ENCODE measurements around the gene ADSS1. TPM values are rescaled to one million over a fixed set of nuclear protein-coding genes. Genes with fewer than 3 reads are reported as not detected.

The ADSS1 gene
- total RNA-seq, 1 experiment from 2014 or later, result 9.9 TPM

- H3K9me3 ChIP-seq (ENCODE audit: control insufficient read depth in 1 of 2, insufficient read depth in 1 of 2, low read depth in 1 of 2, low read length in 2 of 2), result no peaks in the 10 kb centered on the region
- BruUV-seq (replicated peaks), result TSS peak; percentile 41
- ChIA-PET RAD21 (ENCODE audit: low non-redundant PET in 1 of 2, low total read pairs in 2 of 2, uncharacterized antibody in 2 of 2, unreplicated experiment in 2 of 2) (no interaction called here), CTCF (interaction anchor here (0.6 to 1.6 kb wide), 7 partner anchors 9 to 500 kb away, joined by 3 to 5 read pairs (median 4); partner anchors contain the start of gene SIVA1), POLR2A (interaction anchor here (0.8 to 1.2 kb wide), 2 partner anchors 28 to 48 kb away, joined by 3 to 5 read pairs; partner anchors contain the start of gene SIVA1)
- H4K20me1 ChIP-seq (ENCODE audit: insufficient read depth), result no peaks in the 10 kb centered on the region
- peak overlapping the region; percentile 98 for H3K4me2 ChIP-seq (ENCODE audit: low read length)
- H3K27me3 ChIP-seq (ENCODE audit: insufficient read depth, low read length), result no peaks in the 10 kb centered on the region
- 0 out of 2 replicates have a peak, but pooled peaks have one; percentile 16 for TF ChIP-seq POLR2AphosphoS5 (IDR thresholded peaks at IDR 0.05; ENCODE audit: low read depth, low read length)
- no peak for TF ChIP-seq ZFX (IDR thresholded peaks at IDR 0.05)
- TF ChIP-seq CTCF (IDR thresholded peaks at IDR 0.05 in 2 of 3, conservative IDR thresholded peaks at IDR 0.05 in 1 of 3; ENCODE audit: borderline replicate concordance in 1 of 3, insufficient read depth in 1 of 3, low read depth in 2 of 3, low read length in 2 of 3), result peak in 2 of 3 experiments; percentile 33 to 38; a peak in 4 of 6 replicates
- H3K9ac ChIP-seq (ENCODE audit: low read length), result peak overlapping the region; percentile 71
- ATAC-seq, result peak; percentile 53
- peak overlapping the region; percentile 54 to 76 for H3K4me3 ChIP-seq (replicated peaks in 1 of 2; ENCODE audit: low read depth in 1 of 2, low read length in 2 of 2)
- no peaks in the 10 kb centered on the region for H3K9me2 ChIP-seq (ENCODE audit: insufficient read depth)
- peak overlapping the region; percentile 68; the same call in 1 of the 2 replicates for H3K27ac ChIP-seq (ENCODE audit: low read depth, low read length)
- intact Hi-C loops (cut with micrococcal nuclease), result no loop called here
- no peak overlapping the region for H2AFZ ChIP-seq (ENCODE audit: low read depth, low read length, poor library complexity, severe bottlenecking)
- H3K36me3 ChIP-seq (ENCODE audit: control insufficient read depth in 1 of 2, insufficient read depth in 2 of 2, low read length in 2 of 2), result no peaks in the 10 kb centered on the region
- no peaks in the 10 kb centered on the region for H3K79me2 ChIP-seq (ENCODE audit: insufficient read depth, low read length)
- peaks cover 13 to 24% of the 10 kb centered on the region in 2 experiments for H3K4me1 ChIP-seq (ENCODE audit: control insufficient read depth in 1 of 2, insufficient read depth in 2 of 2, low read length in 2 of 2)
- no peak for DNase-seq (ENCODE audit: low read depth, low spot score)
These were observed 1.1 kb downstream of the ADSS1 start for GRCh38 chr14:104724981-104725771.
